ENCODE measurements around the gene GPR63.

GRCh38 chr6:96861588-96861987 lies 24.3 kb upstream of the GPR63 start:
- TF ChIP-seq CTCF (IDR thresholded peaks at IDR 0.05; ENCODE audit: low read depth, low read length, poor library complexity, severe bottlenecking) (no peak), EZH2phosphoT487 (IDR thresholded peaks at IDR 0.05; ENCODE audit: borderline replicate concordance, low read length) (no peak)
